A673 (cell line): ENCODE data around the gene AGAP1.

Experiments used
- CTCF ChIP-seq: fragments of 300-800, 200-600 bp; sonication (generic); conservative IDR thresholded peaks from 2 replicates; pipeline ENCODE4 v1.5.1; 2017; ENCODE audit warnings: low read depth, mild to moderate bottlenecking, antibody characterized with exemption, low read length, moderate library complexity, mixed read lengths
- EZH2 ChIP-seq: fragments of 200-600 bp; sonication (generic); IDR thresholded peaks from 2 replicates; pipeline ENCODE4 v1.6.1; 2017; ENCODE audit warnings: borderline replicate concordance, low read depth, mild to moderate bottlenecking, mixed read lengths, antibody characterized with exemption, low read length; ENCODE audit not compliant: poor library complexity, severe bottlenecking

GRCh38 chr2:235453605-235454151, 40.2 kb upstream of the AGAP1 start:
- no peak for TF ChIP-seq EZH2
- no peak for TF ChIP-seq CTCF
